Peyer's patch (tissue), 4 donors: ENCODE data around the gene TRIO. TPM values are rescaled to one million over a fixed set of nuclear protein-coding genes. Genes with fewer than 3 reads are reported as not detected.
"Not testable (repeated sequence)": the region's sequence is repeated elsewhere in the genome, so short reads cannot be mapped to it uniquely, and the experiment has no call there.

ENCODE experiments used
- DNase-seq, 3 donors: peaks; one replicate each; pipeline ENCODE4 v3.0.0-alpha.2; 2017 to 2019
- H3K27ac ChIP-seq, 4 donors: fragments of 200-600 bp; sonication (generic); one replicate each; pipeline ENCODE4 v1.5.1; 2016 to 2019
- H3K27me3 ChIP-seq, 2 donors: fragments of 200-600 bp; sonication (generic); one replicate each; pipeline ENCODE4 v1.5.1; 2019
- H3K36me3 ChIP-seq, 3 donors: fragments of 200-600 bp; sonication (generic); one replicate each; pipeline ENCODE4 v1.5.1; 2016 to 2019
- H3K4me1 ChIP-seq, 4 donors: fragments of 200-600 bp; sonication (generic); one replicate each; pipeline ENCODE4 v1.5.1; 2016 to 2019
- H3K4me3 ChIP-seq, 4 donors: fragments of 200-600 bp; sonication (generic); 1 replicate in 3 of 4; 2 replicates in 1 of 4; pipeline ENCODE4 v1.5.1; 2016 to 2019; ENCODE audit warnings: mild to moderate bottlenecking in 1 of 4
- H3K9me3 ChIP-seq, 4 donors: fragments of 200-600 bp; sonication (generic); one replicate each; pipeline ENCODE4 v1.5.1; 2016 to 2019; ENCODE audit warnings: mild to moderate bottlenecking in 1 of 4
- CTCF ChIP-seq, 6 experiments: fragments of 450-650 bp in 4 of 6; fragments of 200-600 bp in 2 of 6; sonication (generic) in 1 of 6; IDR thresholded peaks; one replicate each; pipeline ENCODE4 v1.5.1; 2017 to 2019; ENCODE audit warnings: antibody characterized with exemption in 6 of 6, mild to moderate bottlenecking in 3 of 6, moderate library complexity in 1 of 6
- POLR2A ChIP-seq, 2 donors: fragments of 450-650 bp; IDR thresholded peaks; one replicate each; pipeline ENCODE4 v1.5.1; 2017; ENCODE audit warnings: antibody characterized with exemption in 2 of 2, mild to moderate bottlenecking in 2 of 2, moderate library complexity in 2 of 2
- total RNA-seq, 4 donors: library from RNA; depleted of rRNA; stranded (reverse); fragments of >200 nt; gene quantifications; one replicate each; pipeline ENCODE4 v1.1.0, GENCODE V29; 2016

Gene TRIO
- total RNA-seq, 4 donors from 2014 or later, result 171 to 456 (median 340) TPM

DNA sequence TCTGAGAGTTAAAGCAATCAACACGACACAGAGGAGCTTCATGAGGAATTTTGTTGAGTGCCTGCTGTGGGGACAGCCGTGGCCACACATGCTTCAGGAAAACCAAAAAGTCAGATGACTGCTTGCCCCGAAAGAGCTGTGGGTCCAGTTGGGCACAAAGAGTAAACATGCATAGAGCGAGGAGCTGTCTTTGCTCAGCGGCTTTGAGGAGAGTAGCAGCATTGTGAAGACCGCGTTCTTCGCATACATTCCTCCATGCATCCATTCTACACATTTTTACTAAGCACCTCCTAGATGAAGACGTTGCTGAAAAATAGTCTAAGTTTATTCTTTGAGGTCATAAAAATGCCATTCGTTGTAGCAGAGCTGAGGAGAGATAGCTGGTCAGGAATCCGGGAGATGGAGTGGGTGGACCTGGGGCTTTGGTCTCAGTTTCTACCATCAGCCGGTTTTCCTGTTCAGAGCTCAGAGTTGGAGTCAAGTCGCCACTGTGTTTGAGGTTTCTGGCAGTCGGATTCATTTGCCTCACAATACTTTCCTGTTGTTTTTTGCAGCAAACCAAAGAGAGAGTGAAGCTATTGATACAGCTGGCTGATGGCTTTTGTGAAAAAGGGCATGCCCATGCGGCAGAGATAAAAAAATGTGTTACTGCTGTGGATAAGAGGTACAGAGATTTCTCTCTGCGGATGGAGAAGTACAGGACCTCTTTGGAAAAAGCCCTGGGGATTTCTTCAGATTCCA lies 243.9 kb downstream of the TRIO start:
- H3K4me1 ChIP-seq, result no peaks in the 10 kb centered on the region
- no peak overlapping the region for H3K4me3 ChIP-seq
- H3K27ac ChIP-seq, result no peak overlapping the region
- DNase-seq, result no peak
- no peaks in the 10 kb centered on the region for H3K9me3 ChIP-seq
- peaks cover 0 to 81% (median 2%) of the 10 kb centered on the region in 3 donors for H3K36me3 ChIP-seq
- H3K27me3 ChIP-seq, result no peaks in the 10 kb centered on the region
- no peak for TF ChIP-seq POLR2A (IDR thresholded peaks at IDR 0.05)
- TF ChIP-seq CTCF (IDR thresholded peaks at IDR 0.05), result no peak

DNA sequence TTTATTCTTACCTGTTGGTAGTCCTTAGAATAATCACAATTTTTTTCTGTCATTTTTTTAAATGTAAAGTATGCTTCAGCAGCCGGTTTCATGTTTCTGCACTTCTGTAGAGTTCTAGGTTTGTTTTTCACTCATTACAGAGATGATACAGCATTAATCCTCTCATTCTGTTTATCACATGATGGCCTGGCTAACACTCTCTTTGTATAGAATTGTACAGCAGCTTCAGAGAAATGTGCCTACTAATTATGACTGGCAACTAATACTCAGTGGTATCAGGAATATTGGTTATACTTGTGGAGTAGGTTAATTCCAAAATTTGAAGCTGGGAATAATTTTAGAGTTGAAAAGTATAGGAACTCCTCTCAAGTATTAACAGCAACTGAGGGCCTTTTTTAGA lies 245.6 kb downstream of the TRIO start:
- Histone ChIP-seq H3K4me1 (no peaks in the 10 kb centered on the region), H3K4me3 (no peak overlapping the region), H3K36me3 (peaks cover 0 to 82% (median 2%) of the 10 kb centered on the region in 3 donors), H3K27ac (no peak overlapping the region), H3K9me3 (no peaks in the 10 kb centered on the region), H3K27me3 (no peaks in the 10 kb centered on the region)
- no peak for DNase-seq
- no peak for TF ChIP-seq CTCF (IDR thresholded peaks at IDR 0.05)

DNA sequence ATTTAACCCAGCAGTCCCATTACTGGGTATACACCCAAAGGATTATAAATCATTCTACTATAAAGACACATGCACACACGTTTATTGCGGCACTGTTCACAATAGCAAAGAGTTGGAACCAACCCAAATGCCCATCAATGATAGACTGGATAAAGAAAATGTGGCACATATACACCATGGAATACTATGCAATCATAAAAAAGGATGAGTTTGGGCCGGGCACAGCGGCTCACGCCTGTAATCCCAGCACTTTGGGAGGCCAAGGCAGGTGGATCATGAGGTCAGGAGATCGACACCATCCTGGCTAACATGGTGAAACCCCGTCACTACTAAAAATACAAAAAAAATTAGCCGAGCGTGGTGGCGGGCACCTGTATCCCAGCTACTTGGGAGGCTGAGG lies 249.4 kb downstream of the TRIO start:
- H3K27ac ChIP-seq, H3K27me3 ChIP-seq, H3K9me3 ChIP-seq, H3K4me1 ChIP-seq, H3K4me3 ChIP-seq, DNase-seq: not testable (repeated sequence)
- H3K36me3 ChIP-seq, result peaks cover 0 to 96% (median 2%) of the 10 kb centered on the region in 3 donors

DNA sequence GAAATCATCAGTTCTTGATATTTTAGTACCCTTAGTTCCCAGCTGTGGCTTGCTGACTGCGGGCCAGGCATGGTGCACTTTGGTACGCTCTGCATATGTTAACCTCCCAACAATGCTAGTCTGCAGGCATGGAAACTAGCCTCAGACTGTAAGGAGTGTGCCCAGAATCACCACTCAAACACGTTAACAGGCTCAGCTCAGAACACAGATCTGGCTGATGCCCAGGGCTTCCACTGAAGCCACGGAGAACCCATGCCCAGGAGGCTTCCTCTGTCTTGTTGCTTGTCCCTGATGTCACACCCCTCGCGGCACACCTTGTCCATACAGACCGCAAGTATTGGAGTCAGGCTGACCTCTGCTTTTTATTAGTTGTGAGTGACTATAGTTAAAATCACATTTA lies 251.2 kb downstream of the TRIO start:
- peaks cover 0 to 78% (median 2%) of the 10 kb centered on the region in 3 donors for H3K36me3 ChIP-seq
- no peaks in the 10 kb centered on the region for H3K4me1 ChIP-seq
- no peak for DNase-seq
- H3K9me3 ChIP-seq, result no peaks in the 10 kb centered on the region
- H3K27ac ChIP-seq, result no peak overlapping the region
- H3K4me3 ChIP-seq, result no peak overlapping the region
- TF ChIP-seq CTCF (IDR thresholded peaks at IDR 0.05) (no peak), POLR2A (IDR thresholded peaks at IDR 0.05) (no peak)
- no peaks in the 10 kb centered on the region for H3K27me3 ChIP-seq

GRCh38 chr5:14395411-14395810 lies 252.3 kb downstream of the TRIO start:
- no peaks in the 10 kb centered on the region for H3K27me3 ChIP-seq
- no peak overlapping the region for H3K27ac ChIP-seq
- DNase-seq, result no peak
- H3K4me3 ChIP-seq, result no peak overlapping the region
- peaks cover 0 to 72% (median 2%) of the 10 kb centered on the region in 3 donors for H3K36me3 ChIP-seq
- TF ChIP-seq POLR2A (IDR thresholded peaks at IDR 0.05) (no peak), CTCF (IDR thresholded peaks at IDR 0.05) (no peak)
- no peaks in the 10 kb centered on the region for H3K9me3 ChIP-seq
- no peaks in the 10 kb centered on the region for H3K4me1 ChIP-seq

- Histone ChIP-seq H3K27me3 (no peaks in the 10 kb centered on the region), H3K4me1 (no peaks in the 10 kb centered on the region), H3K36me3 (peaks cover 0 to 72% (median 0%) of the 10 kb centered on the region in 3 donors), H3K27ac (no peak overlapping the region), H3K9me3 (no peaks in the 10 kb centered on the region), H3K4me3 (no peak overlapping the region)
- DNase-seq, result no peak
- no peak for TF ChIP-seq CTCF (IDR thresholded peaks at IDR 0.05)
- TF ChIP-seq POLR2A (IDR thresholded peaks at IDR 0.05), result no peak
Observed at GRCh38 chr5:14396066-14396465, 252.9 kb downstream of the TRIO start.
